GM15510 (cell line): ENCODE results near the gene ZNF555.

ENCODE experiments used
- POLR2A ChIP-seq: IDR thresholded peaks from 3 replicates; pipeline ENCODE4 v1.6.1; 2011; ENCODE audit warnings: borderline replicate concordance; ENCODE audit not compliant: insufficient read length; ENCODE audit errors: extremely low read depth

Gene ZNF555

DNA sequence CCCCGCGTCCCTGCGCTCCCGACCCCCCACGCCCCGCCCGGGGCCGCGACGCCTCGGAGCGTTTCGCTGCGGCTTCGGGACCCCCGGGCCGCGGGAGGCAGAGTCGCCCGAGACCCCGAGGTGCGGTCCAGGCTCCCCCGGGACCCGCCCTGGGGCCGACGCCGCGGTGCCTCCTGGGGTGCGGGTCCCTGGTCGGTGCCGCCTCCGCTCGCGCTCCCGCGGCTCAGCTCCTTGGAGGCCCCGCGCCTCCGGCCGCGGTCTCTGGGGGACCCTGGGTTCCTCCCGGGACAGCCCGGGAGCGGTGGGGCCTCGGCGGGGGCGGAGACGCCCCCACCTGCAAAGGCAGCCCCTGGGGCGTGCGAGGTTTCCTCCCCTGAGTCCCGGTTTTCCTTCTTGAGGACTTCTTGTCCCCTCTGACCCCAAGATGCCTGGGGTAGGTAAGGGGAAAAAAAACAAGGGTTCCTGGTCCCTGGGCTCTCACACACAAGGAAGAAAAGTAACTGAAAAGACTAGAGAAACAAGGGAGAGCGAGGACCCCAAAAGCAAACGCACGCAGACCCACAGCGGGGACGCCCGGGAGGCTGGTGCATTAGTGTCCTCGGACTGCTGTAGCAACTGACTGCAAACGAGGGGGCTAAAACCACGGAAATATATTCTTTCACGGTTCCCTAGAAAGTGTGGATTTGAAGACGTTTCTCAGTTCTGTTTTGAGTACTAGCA is 740 bp downstream of the ZNF555 start:
- no peak for TF ChIP-seq POLR2A

DNA sequence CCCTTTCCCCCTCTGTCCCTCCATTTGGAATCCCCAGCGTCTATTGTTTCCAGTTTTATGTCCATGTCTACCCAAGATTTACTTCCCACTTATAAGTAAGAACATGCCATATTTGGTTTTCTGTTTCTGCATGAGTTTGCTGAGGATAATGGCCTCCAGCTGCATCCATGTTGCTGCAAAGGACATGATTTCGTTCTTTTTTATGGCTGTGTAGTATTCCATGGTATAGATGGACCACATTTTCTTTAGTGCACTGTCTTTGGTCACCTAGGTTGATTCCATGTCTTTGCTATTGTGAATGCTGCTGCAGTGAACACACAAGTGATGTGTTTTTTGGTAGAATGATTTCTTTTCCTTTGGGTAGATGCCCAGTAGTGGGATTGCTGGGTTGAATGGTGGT is 3.8 kb downstream of the ZNF555 start:
- no peak for TF ChIP-seq POLR2A

DNA sequence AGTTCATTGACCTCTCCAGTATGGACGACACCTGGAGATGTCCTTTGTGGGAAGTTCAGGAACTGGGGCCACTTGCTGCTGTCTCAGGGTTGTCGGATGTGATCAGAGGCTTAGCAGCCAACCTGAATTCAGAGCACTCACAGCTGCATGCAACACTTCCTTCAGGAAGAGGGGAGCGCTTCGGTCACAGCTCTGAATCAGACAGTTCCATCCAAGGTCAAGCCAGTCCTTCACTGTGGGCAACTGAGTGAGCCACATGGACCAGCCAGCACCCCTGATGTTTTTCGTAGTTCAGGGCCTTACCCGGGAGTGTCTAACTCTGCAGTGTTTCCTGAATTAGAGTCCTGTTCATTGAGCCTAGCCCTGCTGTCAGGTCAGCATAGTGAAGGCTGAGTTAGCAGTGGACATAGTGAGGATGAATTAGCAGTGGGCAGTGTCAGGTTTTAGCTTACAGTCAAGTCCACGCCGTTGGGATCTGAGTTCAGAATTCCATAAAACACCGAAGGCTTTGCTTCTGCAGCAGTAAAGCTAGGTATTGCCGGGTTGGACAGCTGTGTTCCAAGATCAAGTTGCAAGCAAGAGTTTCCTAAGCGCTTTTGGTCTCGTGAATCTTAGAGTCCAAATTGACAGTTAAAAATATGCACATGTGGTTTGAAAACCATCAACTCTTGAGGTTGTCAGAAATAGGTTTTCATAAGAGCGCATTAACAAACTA is 5.1 kb downstream of the ZNF555 start:
- TF ChIP-seq POLR2A = no peak

DNA sequence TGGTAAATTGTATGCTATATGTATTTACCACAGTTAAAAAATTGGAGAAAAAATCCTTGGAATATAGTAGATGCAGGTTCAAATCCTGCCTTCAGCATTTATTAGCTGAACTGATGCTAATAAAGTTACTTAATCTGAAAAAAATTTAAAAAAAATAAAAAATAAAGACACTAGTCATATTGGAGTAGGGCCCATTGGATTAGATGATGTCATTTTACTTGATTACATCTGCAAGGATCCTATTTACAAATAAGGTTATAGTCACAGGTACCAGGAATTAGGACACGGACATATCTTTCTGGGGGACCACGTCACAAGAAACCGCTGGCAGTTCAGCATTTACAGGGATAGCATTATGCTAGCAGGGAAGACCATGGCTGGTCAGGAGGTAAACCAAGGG is 6.2 kb downstream of the ZNF555 start:
- TF ChIP-seq POLR2A = no peak

DNA sequence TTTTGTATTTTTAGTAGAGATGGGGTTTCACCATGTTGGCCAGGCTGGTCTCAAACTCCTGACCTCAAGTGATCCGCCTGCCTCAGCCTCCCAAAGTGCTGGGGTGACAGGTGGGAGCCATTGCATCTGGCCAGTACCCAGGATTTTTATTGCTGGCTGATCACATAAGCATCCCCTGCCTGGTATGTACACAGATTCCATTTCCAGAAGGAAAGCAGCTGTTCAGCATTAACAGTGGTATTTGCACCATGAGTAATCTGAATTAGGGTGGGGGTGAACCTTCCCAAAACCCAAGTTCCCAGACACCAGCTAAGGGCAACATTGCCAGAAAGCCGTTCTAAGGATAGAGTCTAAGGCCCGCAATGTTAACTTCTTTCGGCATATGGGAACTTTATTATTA is 7.3 kb downstream of the ZNF555 start:
- no peak for TF ChIP-seq POLR2A

DNA sequence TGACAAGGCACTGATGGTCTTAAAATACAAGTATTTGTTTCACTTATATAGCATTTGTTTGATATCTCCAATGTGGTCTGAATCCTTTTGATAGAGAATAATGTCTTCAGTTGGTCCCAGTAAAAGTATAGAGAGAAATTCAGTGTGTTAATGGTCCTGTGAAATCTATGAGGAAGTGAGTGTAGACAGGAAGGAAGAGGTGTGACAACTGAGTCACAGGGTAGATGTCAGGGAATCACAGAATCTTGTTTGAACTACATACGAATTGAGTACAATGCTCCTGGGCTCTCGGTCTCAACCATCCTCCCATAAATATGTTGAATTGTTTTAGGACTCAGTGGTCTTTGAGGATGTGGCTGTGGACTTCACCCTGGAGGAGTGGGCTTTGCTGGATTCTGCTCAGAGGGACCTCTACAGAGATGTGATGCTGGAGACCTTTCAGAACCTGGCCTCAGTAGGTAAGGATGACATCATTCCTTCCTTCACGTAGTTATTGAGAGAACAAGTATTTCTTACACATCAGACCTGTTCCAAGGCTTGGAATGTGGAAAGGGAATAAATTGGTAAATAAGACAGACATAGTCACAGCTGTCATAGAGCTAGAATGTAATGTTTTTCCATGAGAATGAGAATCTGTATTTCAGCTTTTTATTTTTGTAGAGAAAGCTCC is 9.1 kb downstream of the ZNF555 start:
- TF ChIP-seq POLR2A = no peak

DNA sequence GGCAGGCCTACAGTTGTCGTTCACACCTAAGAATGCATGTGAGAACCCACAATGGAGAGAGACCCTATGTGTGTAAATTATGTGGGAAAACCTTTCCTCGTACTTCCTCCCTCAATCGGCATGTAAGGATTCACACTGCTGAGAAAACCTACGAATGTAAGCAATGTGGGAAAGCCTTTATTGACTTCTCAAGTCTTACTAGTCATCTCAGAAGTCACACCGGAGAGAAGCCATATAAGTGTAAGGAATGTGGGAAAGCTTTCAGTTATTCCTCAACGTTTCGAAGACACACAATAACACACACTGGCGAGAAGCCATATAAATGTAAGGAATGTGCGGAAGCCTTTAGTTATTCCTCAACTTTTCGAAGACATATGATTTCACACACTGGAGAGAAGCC is 11.3 kb downstream of the ZNF555 start:
- TF ChIP-seq POLR2A = no peak

DNA sequence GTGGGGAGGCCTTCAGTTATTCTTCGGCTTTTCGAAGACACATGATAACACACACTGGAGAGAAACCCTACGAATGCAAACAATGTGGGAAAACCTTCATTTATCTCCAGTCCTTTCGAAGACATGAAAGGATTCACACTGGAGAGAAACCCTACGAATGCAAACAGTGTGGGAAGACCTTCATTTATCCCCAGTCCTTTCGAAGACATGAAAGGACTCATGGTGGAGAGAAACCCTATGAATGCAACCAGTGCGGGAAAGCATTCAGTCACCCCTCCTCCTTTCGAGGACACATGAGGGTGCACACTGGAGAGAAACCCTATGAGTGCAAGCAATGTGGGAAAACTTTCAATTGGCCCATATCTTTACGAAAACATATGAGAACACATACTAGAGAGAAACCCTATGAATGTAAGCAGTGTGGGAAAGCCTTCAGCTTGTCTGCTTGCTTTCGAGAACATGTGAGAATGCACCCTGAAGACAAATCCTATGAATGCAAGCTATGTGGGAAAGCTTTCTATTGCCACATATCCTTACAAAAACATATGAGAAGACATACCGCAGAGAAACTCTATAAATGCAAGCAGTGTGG is 11.8 kb downstream of the ZNF555 start:
- no peak for TF ChIP-seq POLR2A

DNA sequence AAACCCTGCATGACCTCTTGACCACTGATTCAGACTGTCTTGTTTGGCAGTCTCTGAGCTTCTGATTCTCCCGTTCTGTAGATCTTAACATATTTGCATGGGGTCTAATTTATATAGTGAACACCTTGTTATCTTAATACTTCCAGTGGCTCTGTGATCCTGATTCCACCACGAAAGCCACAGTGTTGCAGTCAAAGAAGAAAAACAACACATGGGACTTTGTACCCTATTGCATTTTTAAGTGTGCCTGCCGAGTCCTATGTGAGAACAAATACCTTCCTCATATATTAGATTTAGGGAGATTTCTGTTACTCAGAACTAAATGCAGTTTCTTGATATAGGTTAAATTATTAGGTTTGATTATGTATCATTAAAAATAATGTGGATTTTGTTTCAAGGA is 13.6 kb downstream of the ZNF555 start:
- no peak for TF ChIP-seq POLR2A

DNA sequence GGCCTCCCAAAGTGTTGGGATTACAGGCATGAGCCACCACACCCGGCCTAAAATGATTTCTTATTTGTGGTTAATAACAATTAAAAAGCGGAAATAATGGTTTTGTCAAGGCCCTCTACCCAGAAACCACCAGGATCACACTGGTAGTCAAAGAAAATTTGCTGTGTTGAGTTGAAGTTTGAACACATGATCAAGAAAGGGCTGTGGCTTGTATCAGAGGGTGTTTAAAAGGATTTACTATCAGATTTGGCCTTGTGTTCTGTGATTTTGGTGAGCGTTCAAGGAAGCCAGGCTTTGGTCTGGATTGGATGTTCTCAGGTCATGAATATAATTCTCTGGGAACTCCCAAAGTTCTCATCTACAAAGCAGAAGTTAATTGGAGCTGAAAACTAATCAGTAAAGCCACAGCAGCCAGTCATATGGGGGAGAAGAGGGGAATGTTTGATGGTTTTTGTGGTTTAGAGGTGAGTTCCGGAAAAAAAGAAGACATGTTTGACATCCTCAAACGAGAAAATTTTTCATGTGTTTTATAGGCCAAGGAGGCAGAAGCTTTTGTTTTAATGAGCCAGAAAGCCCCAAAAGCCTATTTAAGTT is 15.3 kb downstream of the ZNF555 start:
- TF ChIP-seq POLR2A = no peak

DNA sequence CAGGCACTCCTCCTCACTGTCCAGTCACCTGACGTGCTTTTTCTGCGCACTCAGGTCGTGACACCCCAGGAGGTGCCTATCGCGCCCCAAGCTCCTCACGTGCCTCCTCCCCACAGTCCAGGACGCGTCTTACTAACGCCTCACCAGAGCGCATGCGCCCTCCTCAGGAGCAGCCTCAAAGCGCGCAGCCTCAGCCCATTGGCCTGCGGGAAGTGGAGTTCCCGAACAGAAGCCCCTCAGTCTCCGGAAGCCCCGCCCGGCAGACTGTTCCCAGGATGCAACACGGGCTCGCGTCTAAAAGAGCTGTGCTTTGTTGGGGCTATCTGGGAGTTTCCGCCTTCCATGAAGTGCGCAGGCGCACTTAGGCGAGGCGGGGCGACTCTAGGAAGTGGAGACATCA is 17.6 kb downstream of the ZNF555 start:
- no peak for TF ChIP-seq POLR2A

DNA sequence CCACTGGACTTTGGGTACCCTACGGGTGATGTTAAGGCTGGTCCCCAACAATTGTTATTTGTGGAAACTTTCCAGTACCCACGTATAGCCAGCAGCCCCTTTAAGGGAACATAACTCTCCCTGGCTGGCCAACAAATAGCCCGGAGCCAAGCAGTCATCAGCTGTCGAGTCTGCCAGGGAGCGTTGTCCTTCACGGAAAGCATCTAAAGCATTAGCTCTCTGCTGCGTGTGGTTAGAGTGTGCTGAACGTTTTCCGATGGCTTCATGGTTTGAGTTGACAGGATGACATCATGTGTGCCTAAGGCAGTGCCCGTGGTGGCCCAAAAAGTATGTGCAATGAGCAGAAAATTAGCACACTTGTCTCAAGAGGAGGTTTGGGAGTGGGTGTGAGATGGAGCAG is 22.5 kb downstream of the ZNF555 start:
- TF ChIP-seq POLR2A = no peak

DNA sequence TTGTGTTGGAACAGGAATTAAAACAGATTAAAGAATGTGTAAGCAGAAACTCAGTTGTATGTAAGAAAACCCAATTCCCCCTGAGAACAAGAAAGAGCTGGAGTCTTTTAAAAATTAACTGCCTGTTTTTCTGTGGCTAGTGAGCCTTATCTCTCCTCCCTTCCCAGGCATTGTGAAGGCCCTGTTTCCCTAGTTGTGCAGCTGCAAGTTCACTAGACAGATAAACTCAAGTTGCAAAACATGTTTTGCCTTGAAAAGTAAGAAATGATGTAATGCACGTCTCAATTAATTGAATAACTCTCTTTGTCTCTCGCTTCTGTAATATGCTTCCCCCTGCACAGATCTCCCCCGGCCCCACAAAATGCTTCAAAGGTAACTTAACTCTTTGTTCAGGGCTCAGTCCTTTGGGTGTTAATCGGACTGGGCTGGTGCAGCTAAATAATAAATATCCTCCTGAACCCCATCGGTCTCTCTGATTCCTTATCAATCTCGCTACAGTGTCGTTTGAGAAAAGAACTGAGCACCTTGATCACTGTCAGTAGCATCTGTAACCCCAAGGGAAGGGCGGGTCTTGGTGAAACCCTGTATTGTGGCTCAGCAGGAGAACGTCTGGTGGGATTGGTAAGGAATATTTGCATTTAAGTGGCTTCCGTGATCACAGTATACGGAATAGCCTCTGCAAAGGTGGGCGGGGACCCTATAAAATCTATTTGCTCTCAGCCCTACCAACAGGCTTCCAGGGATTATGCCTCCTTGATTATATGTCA is 24.2 kb downstream of the ZNF555 start:
- TF ChIP-seq POLR2A = no peak

DNA sequence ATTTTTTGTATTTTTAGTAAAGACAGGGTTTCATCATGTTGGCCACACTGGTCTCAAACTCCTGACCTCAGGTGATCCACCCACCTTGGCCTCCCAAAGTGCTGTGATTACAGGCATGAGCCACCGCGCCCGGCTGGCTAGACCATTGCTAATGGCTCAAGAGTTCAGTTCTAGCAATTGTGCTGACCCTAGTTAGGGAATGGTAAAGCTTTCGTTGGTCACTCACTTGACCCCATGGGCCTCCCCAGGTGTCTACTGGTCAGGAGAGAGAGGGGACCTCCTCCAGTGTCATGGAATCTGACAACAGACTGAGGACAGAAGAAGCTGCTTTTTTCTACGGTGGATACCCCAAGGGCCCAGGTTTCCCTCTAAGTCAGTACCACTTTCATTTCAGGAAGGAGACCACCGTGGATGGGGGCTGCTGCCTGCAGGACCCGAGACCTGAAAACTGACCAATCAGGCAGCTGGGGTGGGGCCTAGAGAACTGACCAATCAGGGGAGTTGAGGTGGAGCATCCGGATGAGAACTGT is 25.3 kb downstream of the ZNF555 start:
- no peak for TF ChIP-seq POLR2A
